K562 (cell line): ENCODE results near the gene USH1G. TPM values are rescaled to one million over a fixed set of nuclear protein-coding genes. Genes with fewer than 3 reads are reported as not detected.

Experiments
- ATAC-seq: fragments of 200-7000 bp; cut with Tn5 transposase; 3 replicates; pipeline ENCODE4 v1.9.1; 2020; ENCODE audit warnings: moderate library complexity
- BruUV-seq: library from RNA; stranded (reverse); fragments of 400-500 nt; replicated peaks from 2 replicates; lab custom pipeline; 2021; lab: Mats Ljungman, UMichigan
- CTCF ChIA-PET: fragments of 300-600 bp; formaldehyde crosslinking; extraction: SDS; loops from one replicate; lab custom pipeline; 2021; ENCODE audit warnings: low intra/inter-chr PET ratio; lab: Yijun Ruan, JAX
- POLR2A ChIA-PET: fragments of 300-600, 350-650 bp; sonication (Branson Sonifier 250); formaldehyde crosslinking; extraction: SDS; loops from one replicate; lab custom pipeline; 2021; ENCODE audit warnings: antibody characterized with exemption, inconsistent platforms; lab: Yijun Ruan, JAX
- DNase-seq, 4 experiments: peaks; one replicate each; pipeline versions ENCODE4 v3.0.0 to v3.0.0-alpha.2; 2011 to 2018; ENCODE audit warnings: low spot score in 3 of 4, mixed read lengths in 3 of 4; ENCODE audit errors: extremely low read depth in 1 of 4
- FAIRE-seq: peaks from 2 replicates; lab custom pipeline; 2011; peaks lifted over from hg19 to GRCh38; lab: Jason Lieb, UNC
- H2AFZ ChIP-seq: 2 replicates; pipeline ENCODE4 v1.6.0; 2011; ENCODE audit warnings: low read depth, low read length, control low read depth, inconsistent platforms
- H3K27ac ChIP-seq: fragments of 200-600 bp; 3 replicates; pipeline ENCODE4 v1.8.0; 2011; ENCODE audit warnings: low read depth, mild to moderate bottlenecking, control low read depth, inconsistent platforms, low read length, moderate library complexity, mixed read lengths; ENCODE audit errors: extremely low read depth
- H3K27me3 ChIP-seq, 2 experiments: fragments of 300-600 bp in 1 of 2; 2 replicates in 1 of 2; 3 replicates in 1 of 2; pipeline versions ENCODE4 v1.6.0 to v1.8.0; 2011; ENCODE audit warnings: inconsistent platforms in 2 of 2, low read length in 2 of 2, mild to moderate bottlenecking in 1 of 2, mixed read lengths in 1 of 2, moderate library complexity in 1 of 2; ENCODE audit not compliant: control insufficient read depth in 2 of 2, insufficient read depth in 2 of 2
- H3K36me3 ChIP-seq: fragments of 300-600 bp; 3 replicates; pipeline ENCODE4 v1.8.0; 2011; ENCODE audit warnings: mild to moderate bottlenecking, low read length, inconsistent platforms; ENCODE audit not compliant: control insufficient read depth, insufficient read depth
- H3K4me1 ChIP-seq, 2 experiments: fragments of 200-600 bp in 1 of 2; replicated peaks in 1 of 2; 2 replicates in 1 of 2; 3 replicates in 1 of 2; pipeline versions ENCODE4 v1.5.1 to v1.8.0; 2011; ENCODE audit warnings: inconsistent platforms in 2 of 2, low read length in 2 of 2, mild to moderate bottlenecking in 1 of 2, mixed read lengths in 1 of 2, moderate library complexity in 1 of 2; ENCODE audit not compliant: control insufficient read depth in 2 of 2, insufficient read depth in 2 of 2
- H3K4me2 ChIP-seq: 2 replicates; pipeline ENCODE4 v1.6.1; 2011; ENCODE audit warnings: low read length, control low read depth, inconsistent platforms, mixed read lengths; ENCODE audit not compliant: insufficient read depth
- H3K4me3 ChIP-seq: fragments of 200-600 bp; sonication (generic), shearing (Covaris generic); 2 replicates; pipeline ENCODE4 v1.5.1; 2016; ENCODE audit warnings: control low read depth, inconsistent platforms
- H3K79me2 ChIP-seq: fragments of 200-600 bp; 3 replicates; pipeline ENCODE4 v1.8.0; 2011; ENCODE audit warnings: low read length, inconsistent platforms; ENCODE audit not compliant: control insufficient read depth, insufficient read depth
- H3K9ac ChIP-seq, 2 experiments: 2 replicates each; pipeline versions ENCODE4 v1.6.0 to v1.6.1; 2011; ENCODE audit warnings: low read depth in 2 of 2, low read length in 2 of 2, control low read depth in 1 of 2, inconsistent platforms in 1 of 2, mild to moderate bottlenecking in 1 of 2, mixed read lengths in 1 of 2; ENCODE audit not compliant: insufficient read depth in 1 of 2
- H3K9me1 ChIP-seq: one replicate; pipeline ENCODE4 v1.6.0; 2011; ENCODE audit warnings: inconsistent platforms, mild to moderate bottlenecking, low read length, moderate library complexity; ENCODE audit not compliant: control insufficient read depth, insufficient read depth
- H3K9me3 ChIP-seq: replicated peaks from 2 replicates; pipeline ENCODE4 v1.5.1; 2011; ENCODE audit warnings: low read depth, low read length, inconsistent platforms; ENCODE audit not compliant: control insufficient read depth, insufficient read depth
- H4K20me1 ChIP-seq: replicated peaks from 2 replicates; pipeline ENCODE4 v1.6.1; 2011; ENCODE audit warnings: low read length, inconsistent platforms, mixed read lengths; ENCODE audit not compliant: control insufficient read depth, insufficient read depth
- HBP1 ChIP-seq: fragments of 450-650 bp; formaldehyde crosslinking; IDR thresholded peaks from 2 replicates; pipeline ENCODE4 v1.4.0; 2022; ENCODE audit warnings: missing genetic modification characterization
- KDM1A ChIP-seq, 2 experiments: fragments of 450-650 bp; IDR thresholded peaks; 2 replicates each; pipeline ENCODE4 v1.6.1; 2016; ENCODE audit warnings: mild to moderate bottlenecking in 2 of 2
- KLF16 ChIP-seq: IDR thresholded peaks from 2 replicates; pipeline ENCODE4 v1.6.1; 2016; ENCODE audit warnings: antibody characterized with exemption
- MCM2 ChIP-seq: fragments of 450-650 bp; IDR thresholded peaks from 2 replicates; pipeline ENCODE4 v1.6.1; 2017; ENCODE audit warnings: low read depth, mild to moderate bottlenecking
- PYGO2 ChIP-seq: fragments of 450-650 bp; IDR thresholded peaks from 2 replicates; pipeline ENCODE4 v1.6.1; 2016; ENCODE audit warnings: mild to moderate bottlenecking, missing genetic modification characterization, moderate library complexity, missing compliant biosample characterization
- RERE ChIP-seq: sonication (generic); formaldehyde crosslinking; IDR thresholded peaks from 2 replicates; pipeline ENCODE4 v1.8.0; 2023; ENCODE audit warnings: missing genetic modification reagents, mild to moderate bottlenecking, borderline replicate concordance
- SMAD2 ChIP-seq: fragments of 150-350 bp; IDR thresholded peaks from 2 replicates; pipeline ENCODE4 v1.6.1; 2014; ENCODE audit warnings: low read depth, mild to moderate bottlenecking, low read length
- ZNF232 ChIP-seq: sonication (generic); formaldehyde crosslinking; IDR thresholded peaks from 2 replicates; pipeline ENCODE4 v1.8.0; 2022; ENCODE audit warnings: mild to moderate bottlenecking, missing genetic modification reagents
- ZNF518B ChIP-seq: fragments of 250-450 bp; sonication (Bioruptor Pico); IDR thresholded peaks from 2 replicates; pipeline ENCODE4 v1.5.0; 2021; ENCODE audit warnings: mild to moderate bottlenecking, moderate library complexity
- ZNF655 ChIP-seq: fragments of 250-450 bp; sonication (Bioruptor Pico); IDR thresholded peaks from 2 replicates; pipeline ENCODE4 v1.5.0; 2021
- WGBS: fragments of 100-300 bp; shearing (Covaris generic); methylation state at CpG from one replicate; pipeline ENCODE4 v1.1.6; 2016; ENCODE audit warnings: low coverage, mixed read lengths; ENCODE audit not compliant: insufficient coverage; ENCODE audit errors: missing lambda C conversion rate; 5-methylcytosine and 5-hydroxymethylcytosine counted together
- in situ Hi-C: fragments of 300-500 bp; cut with MboI; formaldehyde crosslinking; loops from 4 replicates; pipeline ENCODE4 v1.15.0; 2018; ENCODE audit warnings: inconsistent platforms, mixed read lengths
- intact Hi-C: fragments of 100-400 bp; cut with micrococcal nuclease; formaldehyde crosslinking; loops from 2 replicates; pipeline ENCODE4 v1.14.2; 2022
- polyA plus RNA-seq, 8 experiments: library from polyadenylated mRNA; depleted of rRNA in 4 of 8; stranded (reverse) in 5 of 8; unstranded in 3 of 8; fragments of >200 nt; fragmentation: Nextera tagmentation in 2 of 8; fragmentation: Illumina TruSeq in 1 of 8; extraction: Ambion mirVana in 2 of 8; extraction: Trizol in 1 of 8; gene quantifications; 2 replicates each; pipeline versions ENCODE4 v1.2.1 to v1.2.3, GENCODE V29; 2011 to 2014; ENCODE audit warnings: inconsistent platforms in 1 of 8, missing spikeins in 1 of 8
- total RNA-seq, 7 experiments: library from RNA; depleted of rRNA in 6 of 7; stranded (reverse); fragments of >200 nt in 6 of 7; fragmentation: Illumina TruSeq in 2 of 7; extraction: Trizol in 2 of 7; gene quantifications; 2 replicates each; pipeline versions ENCODE4 v1.2.1 to v1.2.3, GENCODE V29; 2011 to 2021; ENCODE audit warnings: low replicate concordance in 1 of 7

USH1G gene
- total and polyA plus RNA-seq, 9 of the 15 experiments (the other 6 are each of a cell fraction or from before 2014, with no cell fraction given) = 0.22 to 1.00 (median 0.64) TPM; not detected in 2

- peak overlapping the region; percentile 23; the same call in 1 of the 2 replicates for H2AFZ ChIP-seq
- FAIRE-seq = no peak
- no peak overlapping the region for H3K27ac ChIP-seq
- no peaks in the 10 kb centered on the region for H3K9me1 ChIP-seq
- no TSS peak for BruUV-seq
- in situ Hi-C loops (loop anchor here (5.0 kb wide), 1 partner anchor 37 kb away; no protein-coding TSS in a partner anchor), intact Hi-C loops (loop anchor here (10.0 kb wide), 1 partner anchor 84 kb away; no protein-coding TSS in a partner anchor)
- no peaks in the 10 kb centered on the region for H3K36me3 ChIP-seq
- WGBS = no CpG with 5 or more reads among the region's 6 CpGs
- peak in 3 of 4 experiments; percentile 51 to 59 (median 56) for DNase-seq
- no peak overlapping the region for H3K4me3 ChIP-seq
- no peaks in the 10 kb centered on the region for H4K20me1 ChIP-seq
- peaks cover 9 to 20% of the 10 kb centered on the region in 2 experiments; a peak in 4 of 5 replicates for H3K27me3 ChIP-seq
- POLR2A ChIA-PET = interaction anchor here (0.5 to 1.5 kb wide), 7 partner anchors 25 to 90 kb away, joined by 3 to 5 read pairs (median 4); partner anchors contain the start of gene FDXR
- H3K4me1 ChIP-seq = peaks cover 18 to 67% of the 10 kb centered on the region in 2 experiments
- no peaks in the 10 kb centered on the region for H3K9me3 ChIP-seq
- H3K79me2 ChIP-seq = no peaks in the 10 kb centered on the region
- CTCF ChIA-PET = no interaction called here
- no peak overlapping the region for H3K4me2 ChIP-seq
- ATAC-seq = peak; percentile 27
- no peak overlapping the region for H3K9ac ChIP-seq
- TF ChIP-seq KDM1A (IDR thresholded peaks at IDR 0.05) (no peak), SMAD2 (no peak), MCM2 (no peak), HBP1 (no peak), PYGO2 (no peak), ZNF518B (CRISPR knock-in tag) (no peak), KLF16 (no peak), RERE (CRISPR knock-in tag) (no peak), ZNF232 (no peak), ZNF655 (CRISPR knock-in tag) (no peak)
Measured at GRCh38 chr17:74920642-74921025, 2.4 kb downstream of the USH1G start.
